Renal cortex interstitium (tissue), 11 donors: Measurements from ENCODE around the gene RERE. TPM values are rescaled to one million over a fixed set of nuclear protein-coding genes. Genes with fewer than 3 reads are reported as not detected.

Experiments used
- DNase-seq, 11 donors: peaks; one replicate each; pipeline ENCODE4 v3.0.0-alpha.2; 2013; ENCODE audit warnings: low read depth in 9 of 11, low spot score in 4 of 11; ENCODE audit errors: extremely low read depth in 1 of 11
- polyA plus RNA-seq, 3 donors: library from polyadenylated mRNA; unstranded; fragments of 120-200 nt; gene quantifications; one replicate each; pipeline ENCODE4 v1.2.1, GENCODE V29; 2013; ENCODE audit not compliant: insufficient read length in 3 of 3

The RERE gene
- polyA plus RNA-seq, 3 donors: 149 to 169 (median 157) TPM

- no peak for DNase-seq
These were observed 321.5 kb downstream of the RERE start for GRCh38 chr1:8495928-8496401.

GRCh38 chr1:8494681-8495080 is 322.8 kb downstream of the RERE start:
- DNase-seq: no peak

- DNase-seq: no peak
These were observed 323.4 kb downstream of the RERE start for GRCh38 chr1:8493916-8494540.

- DNase-seq: no peak
These were observed 330.2 kb downstream of the RERE start for GRCh38 chr1:8487249-8487648.

DNA sequence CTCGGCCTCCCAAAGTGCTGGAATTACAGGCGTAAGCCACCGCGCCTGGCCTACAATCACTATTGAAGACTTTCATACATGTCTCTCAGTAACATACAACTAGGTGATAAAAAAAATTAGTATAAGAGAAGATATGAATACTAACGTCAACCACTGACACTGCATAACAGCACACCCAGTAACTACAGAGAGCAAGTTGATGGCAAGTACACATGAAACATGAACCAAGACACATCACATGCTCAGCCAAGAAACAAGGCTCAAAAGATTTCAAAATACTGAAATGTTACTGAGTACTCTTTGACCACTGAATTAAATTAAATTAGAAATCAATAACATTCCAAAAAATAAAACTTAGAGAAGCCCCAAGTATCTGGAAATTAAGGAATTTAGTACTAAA is 331.4 kb downstream of the RERE start:
- no peak for DNase-seq

GRCh38 chr1:8483586-8483985 is 333.9 kb downstream of the RERE start:
- DNase-seq: no peak

GRCh38 chr1:8482979-8483381 is 334.5 kb downstream of the RERE start:
- DNase-seq: no peak

GRCh38 chr1:8481650-8482380 is 335.6 kb downstream of the RERE start:
- no peak for DNase-seq

DNA sequence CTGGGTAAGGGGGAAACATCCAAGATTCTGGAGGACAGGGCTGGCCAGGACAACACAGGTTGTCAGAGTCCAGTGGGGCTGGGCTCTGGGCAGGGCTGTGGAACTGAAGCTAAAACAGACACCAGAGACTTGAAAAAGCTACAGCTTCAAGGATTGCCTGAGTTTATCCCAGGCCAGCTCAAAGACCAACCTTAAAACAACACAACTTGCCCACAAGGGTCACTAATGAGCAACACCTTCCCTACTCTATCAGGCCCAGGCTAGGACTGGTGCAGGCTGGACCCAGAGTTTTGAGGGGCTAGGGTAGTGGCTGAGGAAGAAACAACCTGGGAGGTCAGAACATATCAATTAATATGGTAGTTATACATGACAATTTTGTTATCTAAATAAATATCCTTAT is 338.9 kb downstream of the RERE start:
- no peak for DNase-seq

- DNase-seq: no peak
These were observed 339.5 kb downstream of the RERE start for GRCh38 chr1:8477983-8478362.

DNA sequence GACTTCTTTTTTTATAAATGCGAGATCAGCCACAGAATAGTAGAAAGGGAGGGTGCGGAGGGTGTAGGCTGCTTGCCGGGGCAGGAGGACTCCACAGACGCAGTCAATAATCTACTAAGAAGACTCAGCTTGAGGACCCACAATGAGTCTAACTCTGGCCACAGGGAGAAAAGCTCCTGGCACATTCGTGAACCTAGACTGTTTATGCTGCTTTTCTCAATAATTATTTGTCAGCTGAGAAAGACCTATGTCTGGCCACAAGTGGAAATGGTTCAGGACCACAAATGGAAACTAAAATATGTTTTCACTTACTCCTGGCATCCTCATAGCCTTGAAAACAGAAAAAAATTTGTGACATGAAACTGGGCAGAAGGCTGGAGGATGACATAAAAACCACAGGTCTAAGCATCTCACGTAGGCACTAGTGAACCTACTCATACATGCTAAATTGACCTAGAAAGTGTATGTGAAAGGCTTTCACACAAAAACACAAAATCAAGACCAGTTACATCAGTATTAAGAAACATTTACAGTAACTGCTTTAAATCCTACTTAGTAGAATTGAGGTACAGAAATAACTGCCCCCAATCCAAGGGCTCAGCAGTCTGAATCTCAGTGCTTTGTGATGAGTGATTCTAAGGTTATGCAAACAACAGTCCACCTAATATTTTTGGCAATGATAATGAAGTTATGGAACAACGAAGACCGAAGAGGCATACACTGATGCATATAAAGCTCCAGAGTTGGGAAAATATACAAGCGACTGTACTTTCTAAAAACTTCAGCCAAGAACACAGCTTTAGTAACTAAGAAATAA is 340.1 kb downstream of the RERE start:
- DNase-seq: no peak

DNA sequence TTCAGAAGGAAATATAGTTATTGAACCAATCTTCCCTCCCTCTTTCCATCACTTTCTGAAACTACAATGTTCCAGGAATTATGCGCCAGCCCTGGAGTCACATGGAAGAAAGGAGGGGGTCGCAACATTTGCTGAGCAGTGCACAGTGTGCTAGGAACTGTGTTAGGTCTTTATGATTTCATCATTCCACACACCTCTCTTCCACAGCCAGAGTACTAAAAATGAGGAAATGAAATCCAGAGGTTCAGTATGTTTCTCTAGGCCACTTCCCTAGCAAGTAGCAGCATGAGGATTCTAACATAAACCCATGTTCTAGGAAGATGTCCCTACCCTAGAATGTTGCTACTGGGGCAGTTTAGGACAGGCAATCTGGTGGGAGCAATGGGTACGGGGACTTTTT is 341.4 kb downstream of the RERE start:
- no peak for DNase-seq

DNA sequence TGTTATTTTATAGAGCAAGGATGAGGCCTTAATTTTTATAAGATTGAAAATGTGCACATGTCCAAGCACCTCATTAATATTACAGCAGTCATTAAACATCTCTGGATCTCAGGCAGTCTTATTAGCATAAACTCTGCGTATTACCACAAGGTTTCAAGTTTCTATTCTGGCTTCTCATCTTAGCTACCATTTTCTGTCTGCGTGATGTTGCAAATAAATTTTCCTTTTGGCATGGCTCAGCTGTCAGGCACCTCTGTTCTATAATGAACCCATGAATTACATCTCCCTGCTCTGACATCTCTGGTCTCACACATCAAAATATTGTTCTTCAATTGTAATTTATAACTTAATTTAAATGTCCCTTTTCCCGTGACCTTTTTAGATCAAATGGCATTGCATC is 343.1 kb downstream of the RERE start:
- no peak for DNase-seq

DNA sequence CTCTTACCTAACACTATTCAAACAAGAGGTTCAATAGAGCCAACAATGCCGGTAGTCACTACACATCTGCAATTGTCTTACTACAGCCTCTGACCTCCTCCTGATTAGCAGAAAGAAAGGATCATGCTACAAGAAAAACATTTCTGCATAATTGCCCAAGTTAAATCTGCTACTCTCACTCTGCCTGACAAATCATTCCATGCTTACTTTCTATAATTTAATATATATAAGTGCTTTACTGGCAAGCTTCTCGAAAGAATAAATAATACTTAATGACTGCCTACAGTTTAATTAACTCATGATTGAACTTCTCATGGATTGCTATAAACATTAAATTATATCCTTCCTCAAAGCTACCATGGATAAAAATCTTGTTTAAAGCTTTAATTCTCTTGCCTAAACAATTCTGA is 343.5 kb downstream of the RERE start:
- no peak for DNase-seq

- DNase-seq: no peak
These were observed 344.1 kb downstream of the RERE start for GRCh38 chr1:8473121-8473875.

GRCh38 chr1:8472668-8473067 is 344.8 kb downstream of the RERE start:
- no peak for DNase-seq

DNA sequence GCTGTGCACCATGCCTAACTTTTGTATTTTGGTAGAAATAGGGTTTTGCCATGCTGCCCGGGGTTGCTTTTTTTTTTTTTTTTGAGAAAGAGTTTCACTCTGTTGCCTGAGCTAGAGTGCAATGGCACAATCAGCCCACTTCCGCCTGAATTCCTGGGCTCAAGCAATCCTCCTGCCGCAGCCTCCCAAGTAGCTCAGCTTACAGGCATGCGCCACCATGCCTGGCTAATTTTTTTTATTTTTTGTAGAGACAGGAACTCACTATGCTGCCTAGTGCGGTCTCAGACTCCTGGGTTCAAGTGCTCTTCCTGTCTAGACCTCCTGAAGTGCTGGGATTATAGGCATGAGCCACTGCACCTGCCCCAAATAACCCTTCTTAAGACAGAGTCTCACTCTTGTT is 346.0 kb downstream of the RERE start:
- DNase-seq: no peak

- no peak for DNase-seq
These were observed 348.7 kb downstream of the RERE start for GRCh38 chr1:8468751-8469150.

DNA sequence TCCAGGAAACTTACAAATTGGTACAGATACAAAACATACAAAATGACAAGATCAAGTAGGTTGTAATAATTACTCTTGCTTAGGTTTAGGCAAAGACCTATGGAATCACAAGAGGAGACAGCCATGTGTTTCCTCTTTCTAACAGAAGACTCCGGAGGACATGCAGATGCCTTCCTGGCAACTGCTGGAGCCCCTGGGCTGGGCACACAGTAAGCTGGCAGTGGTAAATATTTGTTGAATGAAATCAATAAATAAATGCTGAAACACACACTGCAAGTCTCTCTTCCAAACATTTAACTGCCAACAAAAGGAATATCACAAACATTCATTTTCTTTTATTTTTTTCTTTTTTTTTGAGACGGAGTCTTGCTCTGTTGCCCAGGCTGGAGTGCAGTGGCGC is 350.1 kb downstream of the RERE start:
- no peak for DNase-seq
